Adrenal gland (tissue), 5 donors: ENCODE results near the gene AUTS2.

Experiments
- CTCF ChIP-seq, 6 experiments: fragments of 450-650 bp in 4 of 6; fragments of 200-600 bp in 2 of 6; sonication (generic) in 1 of 6; IDR thresholded peaks; 1 replicate in 5 of 6; 2 replicates in 1 of 6; pipeline versions ENCODE4 v1.5.1 to v1.8.0; 2016 to 2021; ENCODE audit warnings: antibody characterized with exemption in 6 of 6, mild to moderate bottlenecking in 2 of 6, moderate library complexity in 1 of 6
- POLR2A ChIP-seq, 2 donors: fragments of 450-650 bp; IDR thresholded peaks; one replicate each; pipeline ENCODE4 v1.6.1; 2017; ENCODE audit warnings: antibody characterized with exemption in 2 of 2, mild to moderate bottlenecking in 2 of 2, moderate library complexity in 1 of 2
- donor health status: DM: no; HTN: no; CAD: no.

DNA sequence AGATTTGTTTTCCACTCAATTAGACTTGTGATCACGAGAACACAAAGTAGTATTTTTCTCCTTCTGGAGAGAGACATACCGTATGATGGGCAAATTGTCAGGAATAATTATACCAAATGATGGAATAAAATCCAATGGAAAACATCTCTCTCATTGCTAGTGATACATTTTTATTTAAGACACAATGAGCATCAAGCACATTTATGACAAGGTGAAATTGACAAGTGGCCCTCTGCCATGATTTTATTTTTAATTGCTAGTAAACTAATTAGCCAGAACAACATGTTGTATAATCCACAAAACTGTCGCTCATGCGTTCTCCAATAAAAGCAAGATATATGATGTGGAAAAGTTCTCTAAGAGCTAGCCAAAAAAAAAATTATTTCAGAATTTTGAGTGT, 620.8 kb downstream of the AUTS2 start:
- TF ChIP-seq CTCF (IDR thresholded peaks at IDR 0.05), result no peak
- no peak for TF ChIP-seq POLR2A (IDR thresholded peaks at IDR 0.05)
